ENCODE measurements around the gene PLPP3.

DNA sequence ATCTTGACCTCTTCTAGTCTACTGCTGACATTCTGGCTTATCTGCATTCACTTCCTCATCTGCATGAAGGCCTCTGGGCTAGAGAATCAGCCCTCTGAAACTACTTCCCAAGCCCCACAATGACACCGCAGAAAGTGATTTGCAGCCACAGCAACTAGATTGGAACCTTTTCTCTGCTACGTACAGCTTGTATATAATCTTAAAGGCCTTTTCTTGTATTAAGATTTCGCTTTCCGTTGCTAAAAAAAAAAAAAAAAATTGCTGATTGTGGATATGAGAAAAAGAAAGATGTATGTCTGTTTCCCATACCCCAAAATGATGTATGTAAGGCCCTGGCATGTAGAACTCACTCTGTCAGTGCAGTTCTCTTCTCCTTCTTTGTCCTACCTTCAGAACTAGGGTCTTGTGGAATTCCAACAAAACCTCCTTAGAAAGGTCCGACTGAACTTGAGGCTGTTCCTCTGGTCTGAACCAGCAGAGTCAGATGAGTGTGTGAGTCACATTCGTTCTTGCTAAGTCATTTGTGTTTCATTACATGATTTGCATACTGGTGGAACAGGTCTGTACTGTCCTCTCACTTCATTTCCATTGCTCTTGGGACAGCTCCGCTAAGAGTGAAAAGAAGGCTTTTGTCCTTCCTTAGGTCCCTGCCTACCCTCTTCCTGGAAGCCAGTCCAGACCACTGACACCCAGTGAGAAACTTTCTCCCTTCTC lies 62.7 kb downstream of the PLPP3 start:
- TF ChIP-seq, protein P1, sequence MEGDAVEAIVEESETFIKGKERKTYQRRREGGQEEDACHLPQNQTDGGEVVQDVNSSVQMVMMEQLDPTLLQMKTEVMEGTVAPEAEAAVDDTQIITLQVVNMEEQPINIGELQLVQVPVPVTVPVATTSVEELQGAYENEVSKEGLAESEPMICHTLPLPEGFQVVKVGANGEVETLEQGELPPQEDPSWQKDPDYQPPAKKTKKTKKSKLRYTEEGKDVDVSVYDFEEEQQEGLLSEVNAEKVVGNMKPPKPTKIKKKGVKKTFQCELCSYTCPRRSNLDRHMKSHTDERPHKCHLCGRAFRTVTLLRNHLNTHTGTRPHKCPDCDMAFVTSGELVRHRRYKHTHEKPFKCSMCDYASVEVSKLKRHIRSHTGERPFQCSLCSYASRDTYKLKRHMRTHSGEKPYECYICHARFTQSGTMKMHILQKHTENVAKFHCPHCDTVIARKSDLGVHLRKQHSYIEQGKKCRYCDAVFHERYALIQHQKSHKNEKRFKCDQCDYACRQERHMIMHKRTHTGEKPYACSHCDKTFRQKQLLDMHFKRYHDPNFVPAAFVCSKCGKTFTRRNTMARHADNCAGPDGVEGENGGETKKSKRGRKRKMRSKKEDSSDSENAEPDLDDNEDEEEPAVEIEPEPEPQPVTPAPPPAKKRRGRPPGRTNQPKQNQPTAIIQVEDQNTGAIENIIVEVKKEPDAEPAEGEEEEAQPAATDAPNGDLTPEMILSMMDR (IDR thresholded peaks at IDR 0.05), result no peak
- TF ChIP-seq GABPA (IDR thresholded peaks at IDR 0.05; ENCODE audit: low read depth) (no peak), TEAD4 (IDR thresholded peaks at IDR 0.05; ENCODE audit: borderline replicate concordance, insufficient read depth) (no peak), POLR2AphosphoS5 (IDR thresholded peaks at IDR 0.05; ENCODE audit: low read depth, low read length) (no peak)
- TF ChIP-seq, protein P2, sequence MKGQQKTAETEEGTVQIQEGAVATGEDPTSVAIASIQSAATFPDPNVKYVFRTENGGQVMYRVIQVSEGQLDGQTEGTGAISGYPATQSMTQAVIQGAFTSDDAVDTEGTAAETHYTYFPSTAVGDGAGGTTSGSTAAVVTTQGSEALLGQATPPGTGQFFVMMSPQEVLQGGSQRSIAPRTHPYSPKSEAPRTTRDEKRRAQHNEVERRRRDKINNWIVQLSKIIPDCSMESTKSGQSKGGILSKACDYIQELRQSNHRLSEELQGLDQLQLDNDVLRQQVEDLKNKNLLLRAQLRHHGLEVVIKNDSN (IDR thresholded peaks at IDR 0.05; ENCODE audit: borderline replicate concordance, low read depth), result no peak
- TF ChIP-seq, protein P3, sequence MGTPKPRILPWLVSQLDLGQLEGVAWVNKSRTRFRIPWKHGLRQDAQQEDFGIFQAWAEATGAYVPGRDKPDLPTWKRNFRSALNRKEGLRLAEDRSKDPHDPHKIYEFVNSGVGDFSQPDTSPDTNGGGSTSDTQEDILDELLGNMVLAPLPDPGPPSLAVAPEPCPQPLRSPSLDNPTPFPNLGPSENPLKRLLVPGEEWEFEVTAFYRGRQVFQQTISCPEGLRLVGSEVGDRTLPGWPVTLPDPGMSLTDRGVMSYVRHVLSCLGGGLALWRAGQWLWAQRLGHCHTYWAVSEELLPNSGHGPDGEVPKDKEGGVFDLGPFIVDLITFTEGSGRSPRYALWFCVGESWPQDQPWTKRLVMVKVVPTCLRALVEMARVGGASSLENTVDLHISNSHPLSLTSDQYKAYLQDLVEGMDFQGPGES (IDR thresholded peaks at IDR 0.05; ENCODE audit: low read depth, low read length), result no peak

All from SK-N-SH (cell line).